ENCODE results near the gene VPS4B. TPM values are rescaled to one million over a fixed set of nuclear protein-coding genes. Genes with fewer than 3 reads are reported as not detected.

VPS4B gene
- polyA plus RNA-seq, 2 of the 4 experiments (the other 2 are of a cell fraction): 21.8 to 24.2 TPM

GRCh38 chr18:63468575-63468974 is 46.3 kb upstream of the VPS4B start:
- Histone ChIP-seq H3K9me3 (no peaks in the 10 kb centered on the region), H3K4me2 (no peak overlapping the region), H3K4me1 (peaks cover 13% of the 10 kb centered on the region), H3K4me3 (no peak overlapping the region), H3K27ac (no peak overlapping the region)
- POLR2A ChIA-PET: no interaction called here
- no peak for FAIRE-seq
- no peak for TF ChIP-seq RCOR1 (IDR thresholded peaks at IDR 0.05; ENCODE audit: low read depth, low read length)
- no peak for TF ChIP-seq HOXB5 (CRISPR knock-in tag; IDR thresholded peaks at IDR 0.05)
- TF ChIP-seq MYC (IDR thresholded peaks at IDR 0.05; ENCODE audit: borderline replicate concordance, low read length): no peak
- no peak for TF ChIP-seq ZC3H11A (IDR thresholded peaks at IDR 0.05)
- no peak for TF ChIP-seq GATA3 (IDR thresholded peaks at IDR 0.05; ENCODE audit: borderline replicate concordance)
- TF ChIP-seq BHLHE40 (IDR thresholded peaks at IDR 0.05; ENCODE audit: low read depth, low read length): no peak
- no peak for TF ChIP-seq RNF2 (IDR thresholded peaks at IDR 0.05; ENCODE audit: borderline replicate concordance, low read depth)
- TF ChIP-seq ZFP36 (IDR thresholded peaks at IDR 0.05; ENCODE audit: borderline replicate concordance, partially characterized antibody): no peak
- no peak for TF ChIP-seq MAFK (IDR thresholded peaks at IDR 0.05; ENCODE audit: partially characterized antibody)
- no peak for TF ChIP-seq TP53 (CRISPR knock-in tag; IDR thresholded peaks at IDR 0.05)
- TF ChIP-seq POLR2AphosphoS2 (conservative IDR thresholded peaks at IDR 0.05; ENCODE audit: low read length): no peak
- CTCF ChIA-PET: no interaction called here
- 35% methylated on average over 3 of the region's 3 CpGs for WGBS (ENCODE audit: missing lambda C conversion rate)
- no peak for DNase-seq (ENCODE audit: low read depth in 1 of 2, low spot score in 1 of 2)
- no peak for ATAC-seq

GRCh38 chr18:63467699-63468098 is 45.4 kb upstream of the VPS4B start:
- ChIA-PET CTCF (interaction anchor here (0.7 to 0.9 kb wide), 2 partner anchors 28 to 50 kb away, joined by 3 read pairs; no protein-coding TSS in a partner anchor), POLR2A (no interaction called here)
- Histone ChIP-seq H3K9me3 (no peaks in the 10 kb centered on the region), H3K4me2 (no peak overlapping the region), H3K27ac (no peak overlapping the region), H3K4me3 (no peak overlapping the region), H3K4me1 (peaks cover 11% of the 10 kb centered on the region)
- FAIRE-seq (no peak), DNase-seq (ENCODE audit: low read depth in 1 of 2, low spot score in 1 of 2) (no peak), ATAC-seq (no peak)
- no peak for TF ChIP-seq NR3C1 (IDR thresholded peaks at IDR 0.05)
- 63% methylated on average over 4 of the region's 4 CpGs for WGBS (ENCODE audit: missing lambda C conversion rate)

- no peak overlapping the region for H3K27ac ChIP-seq
- no peak for TF ChIP-seq HOXB13 (CRISPR knock-in tag; IDR thresholded peaks at IDR 0.05; ENCODE audit: low read depth)
- no peak for TF ChIP-seq EP300 (IDR thresholded peaks at IDR 0.05)
- TF ChIP-seq NFE2L2 (conservative IDR thresholded peaks at IDR 0.05; ENCODE audit: low read length): no peak
- no peak for TF ChIP-seq HDAC2 (IDR thresholded peaks at IDR 0.05)
- TF ChIP-seq, protein P1, sequence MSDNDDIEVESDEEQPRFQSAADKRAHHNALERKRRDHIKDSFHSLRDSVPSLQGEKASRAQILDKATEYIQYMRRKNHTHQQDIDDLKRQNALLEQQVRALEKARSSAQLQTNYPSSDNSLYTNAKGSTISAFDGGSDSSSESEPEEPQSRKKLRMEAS (IDR thresholded peaks at IDR 0.05): no peak
- TF ChIP-seq FOXS1 (CRISPR knock-in tag; IDR thresholded peaks at IDR 0.05): no peak
- no peak for TF ChIP-seq POLR2AphosphoS2 (conservative IDR thresholded peaks at IDR 0.05; ENCODE audit: low read length)
- TF ChIP-seq POLR2A (IDR thresholded peaks at IDR 0.05; ENCODE audit: low read length): no peak
- TF ChIP-seq RAD21 (conservative IDR thresholded peaks at IDR 0.05 in 1 of 2, IDR thresholded peaks at IDR 0.05 in 1 of 2): no peak
- TF ChIP-seq KDM5A (IDR thresholded peaks at IDR 0.05): no peak
- TF ChIP-seq JUNB (IDR thresholded peaks at IDR 0.05): no peak
- TF ChIP-seq MAFK (IDR thresholded peaks at IDR 0.05; ENCODE audit: partially characterized antibody): no peak
- TF ChIP-seq EHF (CRISPR knock-in tag; IDR thresholded peaks at IDR 0.05): no peak
- TF ChIP-seq CBX8 (IDR thresholded peaks at IDR 0.05): no peak
- no peaks in the 10 kb centered on the region for H3K4me1 ChIP-seq
- 46% methylated on average over 2 of the region's 2 CpGs for WGBS (ENCODE audit: missing lambda C conversion rate)
- CTCF ChIA-PET: no interaction called here
- ATAC-seq (no peak), FAIRE-seq (no peak), DNase-seq (ENCODE audit: low read depth in 1 of 2, low spot score in 1 of 2) (no peak)
- H3K4me3 ChIP-seq: no peak overlapping the region
- no peaks in the 10 kb centered on the region for H3K9me3 ChIP-seq
- POLR2A ChIA-PET: no interaction called here
- H3K4me2 ChIP-seq: no peak overlapping the region
Measured at GRCh38 chr18:63465059-63465458, 42.8 kb upstream of the VPS4B start.

GRCh38 chr18:63464434-63464833 is 42.2 kb upstream of the VPS4B start:
- CTCF ChIA-PET: interaction anchor here (0.7 kb wide), 1 partner anchor 25 kb away, joined by 3 read pairs; no protein-coding TSS in a partner anchor
- no peak for ATAC-seq

More at GRCh38 chr18:63464434-63464833, 42.2 kb upstream of the VPS4B start:
- DNase-seq (ENCODE audit: low read depth in 1 of 2, low spot score in 1 of 2): no peak
- no peak overlapping the region for H3K27ac ChIP-seq
- POLR2A ChIA-PET: no interaction called here
- H3K4me1 ChIP-seq: no peaks in the 10 kb centered on the region
- FAIRE-seq: no peak
- H3K4me3 ChIP-seq: no peak overlapping the region
- TF ChIP-seq KDM1A (IDR thresholded peaks at IDR 0.05; ENCODE audit: low read depth): no peak
- no peak for TF ChIP-seq RAD21 (conservative IDR thresholded peaks at IDR 0.05 in 1 of 2, IDR thresholded peaks at IDR 0.05 in 1 of 2)
- TF ChIP-seq MAFK (IDR thresholded peaks at IDR 0.05; ENCODE audit: partially characterized antibody): peak; percentile 93
- H3K9me3 ChIP-seq: no peaks in the 10 kb centered on the region
- 70% methylated on average over 2 of the region's 2 CpGs for WGBS (ENCODE audit: missing lambda C conversion rate)
- H3K4me2 ChIP-seq: no peak overlapping the region
